HepG2 (cell line): ENCODE measurements around the gene SLC22A4.

ENCODE experiments used
- CEBPB ChIP-seq: IDR thresholded peaks from 2 replicates; pipeline ENCODE4 v1.6.1; 2011; ENCODE audit warnings: low read depth, low read length, improper control_type of control experiment, borderline replicate concordance
- CTCF ChIP-seq: sonication (generic); formaldehyde crosslinking; IDR thresholded peaks from 2 replicates; pipeline ENCODE4 v1.5.0; 2020; ENCODE audit warnings: mild to moderate bottlenecking, missing genetic modification reagents, moderate library complexity
- EZH2 ChIP-seq: conservative IDR thresholded peaks from 2 replicates; pipeline ENCODE4 v1.6.1; 2012; ENCODE audit warnings: mild to moderate bottlenecking, low read depth, low read length, moderate library complexity
- FOSL1 ChIP-seq: sonication (generic); formaldehyde crosslinking; IDR thresholded peaks from 2 replicates; pipeline ENCODE4 v1.9.0; 2021; ENCODE audit warnings: missing genetic modification reagents, borderline replicate concordance
- POLR2A ChIP-seq, 2 experiments: IDR thresholded peaks; 2 replicates each; pipeline ENCODE4 v1.6.1; 2011; ENCODE audit warnings: low read depth in 2 of 2, low read length in 2 of 2, mild to moderate bottlenecking in 1 of 2, moderate library complexity in 1 of 2; ENCODE audit not compliant: insufficient read depth in 1 of 2
- PTBP1 ChIP-seq: fragments of 200-400 bp; formaldehyde crosslinking; IDR thresholded peaks from 2 replicates; pipeline ENCODE4 v1.6.1; 2018; ENCODE audit warnings: low read length, low read depth; ENCODE audit not compliant: poor library complexity, severe bottlenecking
- SNAPC5 ChIP-seq: sonication (generic); formaldehyde crosslinking; IDR thresholded peaks from 2 replicates; pipeline ENCODE4 v1.8.1; 2023; ENCODE audit warnings: mild to moderate bottlenecking, missing genetic modification reagents, borderline replicate concordance
- TAF1 ChIP-seq: sonication (generic); formaldehyde crosslinking; IDR thresholded peaks from 2 replicates; pipeline ENCODE4 v1.4.0; 2020; ENCODE audit warnings: missing genetic modification reagents
- ZNF121 ChIP-seq: sonication (generic); formaldehyde crosslinking; IDR thresholded peaks from 2 replicates; pipeline ENCODE4 v1.5.0; 2020; ENCODE audit warnings: mild to moderate bottlenecking, missing genetic modification reagents
- ZNF557 ChIP-seq: sonication (generic); formaldehyde crosslinking; IDR thresholded peaks from 2 replicates; pipeline ENCODE4 v1.4.0; 2020; ENCODE audit warnings: missing genetic modification reagents
- ZNF766 ChIP-seq: sonication (generic); formaldehyde crosslinking; IDR thresholded peaks from 2 replicates; pipeline ENCODE4 v1.5.0; 2020; ENCODE audit warnings: missing genetic modification reagents, borderline replicate concordance

DNA sequence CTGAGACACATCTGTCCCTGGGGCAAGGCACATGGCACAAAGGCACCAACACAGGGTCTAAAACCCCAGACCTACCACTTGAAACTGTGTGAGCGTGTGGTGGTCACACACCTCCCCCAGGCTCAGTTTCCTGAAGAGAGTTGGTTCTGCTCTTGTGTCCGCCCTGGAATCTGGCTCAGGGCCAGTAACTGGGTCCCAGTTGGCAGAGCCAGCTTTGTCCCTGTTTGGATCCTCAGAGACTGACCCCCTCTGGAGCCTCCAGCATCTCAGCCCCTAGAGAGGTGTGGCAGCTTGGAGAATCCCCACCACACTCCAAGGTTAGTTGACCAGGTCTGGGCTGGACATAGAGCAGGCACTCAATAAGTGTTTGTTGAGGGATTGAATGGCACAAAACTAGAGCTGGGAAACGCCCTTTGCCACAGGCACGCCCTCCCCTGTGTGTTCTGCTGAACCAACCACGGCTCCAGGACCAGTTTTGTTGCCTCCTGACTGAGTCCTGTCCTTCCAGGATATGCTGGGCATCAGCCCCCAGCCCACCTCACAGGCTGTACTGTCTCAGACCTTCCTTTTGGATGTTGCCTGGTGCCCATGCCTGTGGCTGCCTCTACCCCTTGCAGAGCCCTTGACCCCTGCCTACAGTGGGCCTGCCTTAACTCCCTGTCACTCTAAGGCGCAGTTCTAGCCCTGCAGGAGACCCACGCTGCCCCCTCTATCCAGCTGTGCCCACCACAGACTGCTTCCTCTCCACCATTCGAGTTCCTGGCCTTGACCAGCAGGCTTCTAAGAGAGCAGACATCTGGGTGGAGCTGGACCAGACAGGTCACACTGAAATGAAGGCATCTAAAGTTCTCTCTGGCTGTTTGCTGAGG is 40.5 kb upstream of the SLC22A4 start:
- TF ChIP-seq EZH2 (no peak), POLR2A (IDR thresholded peaks at IDR 0.05; ENCODE audit: insufficient read depth in 1 of 2, low read depth in 2 of 2, low read length in 2 of 2) (no peak), CTCF (CRISPR knock-in tag) (no peak), ZNF766 (CRISPR knock-in tag) (no peak), TAF1 (CRISPR knock-in tag) (no peak), CEBPB (no peak), PTBP1 (no peak), FOSL1 (CRISPR knock-in tag) (no peak), ZNF121 (CRISPR knock-in tag) (no peak), SNAPC5 (CRISPR knock-in tag) (no peak), ZNF557 (no peak)
